GM21528 (cell line): ENCODE results near the gene TAB2.
"Not testable (repeated sequence)": the region's sequence is repeated elsewhere in the genome, so short reads cannot be mapped to it uniquely, and the experiment has no call there.

Experiments used
- ATAC-seq: cut with Tn5 transposase; IDR thresholded peaks from one replicate; pipeline ENCODE4 v1.9.1; 2021; ENCODE audit warnings: mild to moderate bottlenecking, moderate library complexity; ENCODE audit not compliant: unreplicated experiment, low FRiP score

TAB2 gene

DNA sequence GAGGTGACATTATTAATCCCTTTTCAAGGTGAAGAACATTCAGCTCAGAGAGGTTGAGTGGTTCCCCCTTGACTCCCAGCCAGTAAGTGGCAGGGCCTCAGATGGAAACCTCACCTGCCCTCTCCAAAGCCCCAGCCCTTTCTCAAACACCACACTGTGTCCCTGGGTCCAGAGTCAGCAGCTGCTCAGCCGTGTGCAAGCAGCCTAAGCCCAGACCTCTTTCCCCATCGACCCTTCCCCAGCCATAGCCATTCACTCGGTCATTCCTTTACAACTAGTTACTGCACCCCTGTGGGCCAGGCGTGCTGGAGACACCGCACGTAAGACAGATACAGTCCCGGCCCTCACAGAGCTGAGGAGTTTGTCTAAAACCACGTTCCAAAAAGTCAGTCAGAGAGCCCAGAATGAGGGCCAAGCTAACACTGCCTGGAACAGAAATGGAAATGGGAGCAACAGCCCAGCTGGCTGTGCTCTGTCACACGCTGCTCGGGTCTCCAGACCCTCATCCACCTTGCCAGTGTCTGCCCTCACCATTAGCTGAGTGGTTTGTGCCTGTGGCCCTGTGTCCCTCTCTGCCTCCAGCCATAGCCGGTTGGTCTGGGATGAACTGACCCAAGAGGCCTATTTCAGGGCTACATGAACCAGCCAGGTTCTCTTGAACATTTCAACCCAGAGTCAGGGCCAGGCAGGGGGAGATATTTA is 137.7 kb downstream of the TAB2 start:
- ATAC-seq: no peak

GRCh38 chr6:149456311-149457021 is 139.0 kb downstream of the TAB2 start:
- no peak for ATAC-seq

DNA sequence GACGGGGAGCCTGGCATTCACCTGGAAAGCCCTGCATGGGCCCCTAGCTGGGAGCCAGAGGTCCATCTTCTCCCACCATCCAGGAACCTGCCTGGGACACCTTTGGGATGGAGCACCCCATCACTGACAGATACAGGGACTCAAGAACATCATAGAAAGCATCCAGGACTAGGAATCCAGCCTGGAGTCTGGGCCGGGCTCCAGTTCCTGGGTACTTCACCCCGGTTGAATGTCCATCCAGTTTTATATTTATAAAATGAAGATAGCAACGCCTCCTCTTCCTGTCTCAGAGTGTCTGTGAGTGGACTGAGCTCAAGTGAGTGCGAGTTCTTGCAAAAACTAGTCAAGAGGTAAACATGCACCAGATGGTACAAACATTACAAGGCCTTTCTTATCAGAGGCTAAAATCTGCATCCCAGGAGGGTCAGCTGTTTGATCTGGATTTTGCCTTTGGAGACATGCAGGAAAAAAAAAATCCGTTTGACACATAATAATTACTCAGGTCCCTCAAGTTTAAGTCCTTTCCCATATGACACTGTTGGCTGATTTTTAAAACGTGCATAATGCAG is 139.9 kb downstream of the TAB2 start:
- ATAC-seq: no peak

- ATAC-seq: no peak
Measured at GRCh38 chr6:149458196-149458595, 140.7 kb downstream of the TAB2 start.

- ATAC-seq: no peak
Measured at GRCh38 chr6:149458806-149459205, 141.3 kb downstream of the TAB2 start.

GRCh38 chr6:149459761-149460160 is 142.2 kb downstream of the TAB2 start:
- ATAC-seq: no peak

GRCh38 chr6:149460249-149460648 is 142.7 kb downstream of the TAB2 start:
- ATAC-seq: not testable (repeated sequence)
